Measurements from ENCODE around the gene PGAP6. TPM values are rescaled to one million over a fixed set of nuclear protein-coding genes. Genes with fewer than 3 reads are reported as not detected.
"Not testable (repeated sequence)": the region's sequence is repeated elsewhere in the genome, so short reads cannot be mapped to it uniquely, and the experiment has no call there.

Gene PGAP6
- total and polyA plus RNA-seq, 2 donors (not counting 1 experiment from before 2014, with no cell fraction given): 46.2 to 82.7 TPM

DNA sequence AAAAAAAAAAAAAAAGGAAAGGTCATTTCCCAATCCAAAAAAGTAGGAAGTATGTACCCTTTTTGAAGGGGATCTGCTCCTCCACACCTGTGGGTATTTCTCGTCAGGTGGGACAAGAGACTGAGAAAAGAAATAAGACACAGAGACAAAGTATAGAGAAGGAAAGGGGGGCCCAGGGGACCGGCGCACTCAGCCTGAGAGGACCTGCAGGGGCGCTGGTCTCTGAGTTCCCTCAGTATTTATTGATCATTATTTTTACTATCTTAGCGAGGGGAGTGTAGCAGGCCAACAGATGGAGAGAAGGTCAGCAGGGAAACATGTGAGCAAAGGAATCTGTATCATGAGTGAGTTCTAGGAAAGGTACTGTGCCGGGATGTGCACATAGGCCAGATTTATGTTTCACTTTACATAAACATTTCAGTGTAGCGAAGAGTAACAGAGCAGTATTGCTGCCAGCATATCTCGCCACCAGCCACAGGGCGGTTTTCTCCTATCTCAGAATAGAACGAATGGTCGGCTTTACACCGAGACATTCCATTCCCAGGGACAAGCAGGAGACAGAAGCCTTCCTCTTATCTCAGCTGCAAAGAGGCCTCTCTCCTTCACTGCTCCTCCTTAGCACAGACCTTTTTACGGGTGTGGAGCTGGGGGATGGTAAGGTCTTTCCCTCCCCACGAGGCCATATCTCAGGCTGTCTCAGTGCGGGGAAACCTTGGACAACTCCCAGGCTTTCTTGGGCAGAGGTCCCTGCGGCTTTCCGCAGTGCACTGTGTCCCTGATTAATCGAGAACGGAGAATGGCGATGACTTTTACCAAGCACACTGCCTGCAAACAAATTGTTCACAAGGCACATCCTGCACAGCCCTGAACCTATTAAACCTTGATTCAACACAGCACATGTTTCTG, 6.2 kb upstream of the PGAP6 start:
- not testable (repeated sequence) for H4K20me1 ChIP-seq (ENCODE audit: control insufficient read depth, extremely low read depth, insufficient read depth, low read length); H3K27ac ChIP-seq (ENCODE audit: insufficient read depth, low read length)
- H3K4me3 ChIP-seq (replicated peaks in 1 of 4; ENCODE audit: control extremely low read depth in 1 of 4, insufficient read depth in 1 of 4, low read depth in 3 of 4, low read length in 4 of 4): peak overlapping the region in 2 of 4 experiments; percentile 14 to 36

DNA sequence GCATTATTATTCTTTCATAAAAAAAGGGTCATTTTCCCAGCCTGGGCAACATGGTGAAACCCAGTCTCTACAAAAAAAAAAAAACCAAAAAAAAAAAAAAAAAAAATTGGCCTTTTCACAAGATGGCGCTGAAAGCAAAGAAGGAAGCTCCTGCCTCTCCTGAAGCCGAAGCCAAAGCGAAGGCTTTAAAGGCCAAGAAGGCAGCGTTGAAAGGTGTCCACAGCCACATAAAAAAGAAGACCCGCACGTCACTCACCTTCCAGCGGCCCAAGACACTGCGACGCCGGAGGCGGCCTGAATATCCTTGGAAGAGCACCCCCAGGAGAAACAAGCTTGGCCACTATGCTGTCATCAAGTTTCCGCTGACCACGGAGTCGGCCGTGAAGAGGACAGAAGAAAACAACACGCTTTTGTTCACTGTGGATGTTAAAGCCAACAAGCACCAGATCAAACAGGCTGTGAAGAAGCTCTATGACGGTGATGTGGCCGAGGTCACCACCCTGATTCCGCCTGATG, 4.9 kb upstream of the PGAP6 start:
- H3K27me3 ChIP-seq (ENCODE audit: control insufficient read depth, insufficient read depth, low read length): no peaks in the 10 kb centered on the region
- TF ChIP-seq, protein P1, sequence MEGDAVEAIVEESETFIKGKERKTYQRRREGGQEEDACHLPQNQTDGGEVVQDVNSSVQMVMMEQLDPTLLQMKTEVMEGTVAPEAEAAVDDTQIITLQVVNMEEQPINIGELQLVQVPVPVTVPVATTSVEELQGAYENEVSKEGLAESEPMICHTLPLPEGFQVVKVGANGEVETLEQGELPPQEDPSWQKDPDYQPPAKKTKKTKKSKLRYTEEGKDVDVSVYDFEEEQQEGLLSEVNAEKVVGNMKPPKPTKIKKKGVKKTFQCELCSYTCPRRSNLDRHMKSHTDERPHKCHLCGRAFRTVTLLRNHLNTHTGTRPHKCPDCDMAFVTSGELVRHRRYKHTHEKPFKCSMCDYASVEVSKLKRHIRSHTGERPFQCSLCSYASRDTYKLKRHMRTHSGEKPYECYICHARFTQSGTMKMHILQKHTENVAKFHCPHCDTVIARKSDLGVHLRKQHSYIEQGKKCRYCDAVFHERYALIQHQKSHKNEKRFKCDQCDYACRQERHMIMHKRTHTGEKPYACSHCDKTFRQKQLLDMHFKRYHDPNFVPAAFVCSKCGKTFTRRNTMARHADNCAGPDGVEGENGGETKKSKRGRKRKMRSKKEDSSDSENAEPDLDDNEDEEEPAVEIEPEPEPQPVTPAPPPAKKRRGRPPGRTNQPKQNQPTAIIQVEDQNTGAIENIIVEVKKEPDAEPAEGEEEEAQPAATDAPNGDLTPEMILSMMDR (conservative IDR thresholded peaks at IDR 0.05 in 1 of 2, IDR thresholded peaks at IDR 0.05 in 1 of 2; ENCODE audit: low read depth in 1 of 2, low read length in 2 of 2): no peak
- no peak for TF ChIP-seq EZH2 (IDR thresholded peaks at IDR 0.05; ENCODE audit: low read length, missing control alignments)
- no peaks in the 10 kb centered on the region for H4K20me1 ChIP-seq (ENCODE audit: control insufficient read depth, extremely low read depth, insufficient read depth, low read length)
- no peak overlapping the region for H3K4me2 ChIP-seq (ENCODE audit: extremely low read depth, insufficient read depth, low read length)
- DNase-seq (ENCODE audit: low read depth in 2 of 2): peak in 1 of 2 donors; percentile 25
- H3K36me3 ChIP-seq (ENCODE audit: control insufficient read depth, insufficient read depth, low read length): no peaks in the 10 kb centered on the region
- H3K9ac ChIP-seq (ENCODE audit: insufficient read depth, low read length): no peak overlapping the region
- no peaks in the 10 kb centered on the region for H3K4me1 ChIP-seq (ENCODE audit: control insufficient read depth, extremely low read depth, insufficient read depth, low read length)
- no peaks in the 10 kb centered on the region for H3K9me3 ChIP-seq (ENCODE audit: control insufficient read depth, insufficient read depth, low read depth, low read length)
- no peaks in the 10 kb centered on the region for H3K79me2 ChIP-seq (ENCODE audit: control insufficient read depth, insufficient read depth, low read length)
- H2AFZ ChIP-seq (ENCODE audit: low read length): no peak overlapping the region
- no peak overlapping the region for H3K4me3 ChIP-seq (replicated peaks in 1 of 4; ENCODE audit: control extremely low read depth in 1 of 4, insufficient read depth in 1 of 4, low read depth in 3 of 4, low read length in 4 of 4)
- H3K27ac ChIP-seq (ENCODE audit: insufficient read depth, low read length): no peak overlapping the region

More for the DNA sequence above, 6.2 kb upstream of the PGAP6 start:
- H3K79me2 ChIP-seq (ENCODE audit: control insufficient read depth, insufficient read depth, low read length); H3K9me3 ChIP-seq (ENCODE audit: control insufficient read depth, insufficient read depth, low read depth, low read length); H3K36me3 ChIP-seq (ENCODE audit: control insufficient read depth, insufficient read depth, low read length); H3K27me3 ChIP-seq (ENCODE audit: control insufficient read depth, insufficient read depth, low read length); H3K4me1 ChIP-seq (ENCODE audit: control insufficient read depth, extremely low read depth, insufficient read depth, low read length); H3K9ac ChIP-seq (ENCODE audit: insufficient read depth, low read length): not testable (repeated sequence)
- TF ChIP-seq, protein P1 (conservative IDR thresholded peaks at IDR 0.05 in 1 of 2, IDR thresholded peaks at IDR 0.05 in 1 of 2; ENCODE audit: low read depth in 1 of 2, low read length in 2 of 2): peak in 1 of 2 donors; percentile 29
- peak overlapping the region; percentile 38 for H2AFZ ChIP-seq (ENCODE audit: low read length)
- peak overlapping the region; percentile 69 for H3K4me2 ChIP-seq (ENCODE audit: extremely low read depth, insufficient read depth, low read length)
- peak; percentile 58 to 70 for DNase-seq (ENCODE audit: low read depth in 2 of 2)

DNA sequence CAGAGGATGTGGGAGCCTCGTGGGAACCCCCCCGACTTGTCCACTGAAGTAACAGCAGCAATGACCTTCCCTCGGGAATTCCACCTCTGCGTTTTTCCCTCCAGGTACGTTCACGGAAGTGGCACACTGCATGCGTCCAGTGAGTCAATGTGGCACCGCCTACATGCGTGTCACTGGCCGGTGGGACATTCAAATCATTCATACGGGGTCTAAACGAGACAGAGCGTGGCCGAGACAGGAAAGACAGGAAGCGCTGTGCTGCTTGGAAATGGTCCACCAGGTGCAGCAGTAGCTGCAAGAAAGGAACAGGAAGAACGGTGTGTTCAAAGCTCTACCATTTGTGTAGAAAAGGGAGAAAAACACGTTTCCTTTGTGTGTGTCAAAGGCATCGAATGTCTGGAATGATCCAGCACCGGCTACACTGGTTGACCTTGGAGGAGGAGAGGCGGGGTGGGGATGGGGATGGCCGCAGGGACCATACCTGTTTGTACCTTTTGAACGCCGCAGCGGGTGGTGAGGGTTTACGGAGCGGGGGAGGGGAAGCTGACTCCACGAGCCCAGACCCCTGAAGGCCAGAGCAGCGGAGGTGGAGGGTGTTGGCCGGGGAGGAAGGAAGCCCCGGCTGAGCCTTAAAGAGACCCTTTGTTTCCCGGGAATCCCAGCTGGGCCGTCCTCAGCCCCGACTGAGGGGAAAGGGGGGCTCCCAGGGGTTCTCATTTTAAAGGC, 1.7 kb upstream of the PGAP6 start:
- no peak overlapping the region for H3K4me2 ChIP-seq (ENCODE audit: extremely low read depth, insufficient read depth, low read length)
- H3K27ac ChIP-seq (ENCODE audit: insufficient read depth, low read length): no peak overlapping the region
- no peaks in the 10 kb centered on the region for H3K4me1 ChIP-seq (ENCODE audit: control insufficient read depth, extremely low read depth, insufficient read depth, low read length)
- no peaks in the 10 kb centered on the region for H3K27me3 ChIP-seq (ENCODE audit: control insufficient read depth, insufficient read depth, low read length)
- peak overlapping the region in 1 of 4 experiments; percentile 81 for H3K4me3 ChIP-seq (replicated peaks in 1 of 4; ENCODE audit: control extremely low read depth in 1 of 4, insufficient read depth in 1 of 4, low read depth in 3 of 4, low read length in 4 of 4)
- no peaks in the 10 kb centered on the region for H3K36me3 ChIP-seq (ENCODE audit: control insufficient read depth, insufficient read depth, low read length)
- no peak overlapping the region for H3K9ac ChIP-seq (ENCODE audit: insufficient read depth, low read length)
- no peak overlapping the region for H2AFZ ChIP-seq (ENCODE audit: low read length)
- TF ChIP-seq, protein P1 (conservative IDR thresholded peaks at IDR 0.05 in 1 of 2, IDR thresholded peaks at IDR 0.05 in 1 of 2; ENCODE audit: low read depth in 1 of 2, low read length in 2 of 2): no peak
- no peak for TF ChIP-seq EZH2 (IDR thresholded peaks at IDR 0.05; ENCODE audit: low read length, missing control alignments)
- no peak for DNase-seq (ENCODE audit: low read depth in 2 of 2)
- H4K20me1 ChIP-seq (ENCODE audit: control insufficient read depth, extremely low read depth, insufficient read depth, low read length): no peaks in the 10 kb centered on the region
- no peaks in the 10 kb centered on the region for H3K9me3 ChIP-seq (ENCODE audit: control insufficient read depth, insufficient read depth, low read depth, low read length)
- H3K79me2 ChIP-seq (ENCODE audit: control insufficient read depth, insufficient read depth, low read length): peaks cover 14% of the 10 kb centered on the region

Measured in fibroblast of lung (primary cell).